Heart left ventricle (tissue), 13 donors: Measurements from ENCODE around the gene OGFR.

Source experiments
- POLR2A ChIP-seq, 2 donors: fragments of 450-650 bp; IDR thresholded peaks; one replicate each; pipeline ENCODE4 v1.6.1; 2017; ENCODE audit warnings: antibody characterized with exemption in 2 of 2, mild to moderate bottlenecking in 2 of 2, moderate library complexity in 2 of 2
- TF ChIP-seq, protein P1 (sequence below), 12 donors: fragments of 200-600 bp; sonication (generic) in 4 of 12; IDR thresholded peaks; one replicate each; pipeline versions ENCODE4 v1.5.0 to v1.8.0; 2018 to 2022; ENCODE audit warnings: antibody characterized with exemption in 12 of 12, mild to moderate bottlenecking in 5 of 12
- donor health status: ischemic (EF 13 %, LVEDD 7.1; RV severe dilation, severe dysfunction).
- donor health status: DM: no; HTN: yes; CAD: no.
- donor health status: DM: no; HTN: no; CAD: no.
- donor health status: ischemic (EF 25% LVEDD 6.9; RV normal size, moderate dysfunction).
- donor health status: ischemic (EF 25% LVEDD 5.7; RV mildly dilated, moderate dysfunction).
- donor health status: ischemic (EF 35%, LVEDD 5.7; RV mildly dilated, moderate dysfunction).
- donor health status: nonischemic (EF 11% LVEDD 7.7; RV severe dilation, severe dysfunction).
- donor health status: DM: yes; HTN: yes; CAD: no.
- donor health status: PGD.
- donor health status: ischemic (EF 29% LVEDD 5.4; RV normal size, mild dysfunction).
- donor health status: nonischemic (EF 23%, LVEDD 6.1; RV moderate dilation, normal function).

DNA sequence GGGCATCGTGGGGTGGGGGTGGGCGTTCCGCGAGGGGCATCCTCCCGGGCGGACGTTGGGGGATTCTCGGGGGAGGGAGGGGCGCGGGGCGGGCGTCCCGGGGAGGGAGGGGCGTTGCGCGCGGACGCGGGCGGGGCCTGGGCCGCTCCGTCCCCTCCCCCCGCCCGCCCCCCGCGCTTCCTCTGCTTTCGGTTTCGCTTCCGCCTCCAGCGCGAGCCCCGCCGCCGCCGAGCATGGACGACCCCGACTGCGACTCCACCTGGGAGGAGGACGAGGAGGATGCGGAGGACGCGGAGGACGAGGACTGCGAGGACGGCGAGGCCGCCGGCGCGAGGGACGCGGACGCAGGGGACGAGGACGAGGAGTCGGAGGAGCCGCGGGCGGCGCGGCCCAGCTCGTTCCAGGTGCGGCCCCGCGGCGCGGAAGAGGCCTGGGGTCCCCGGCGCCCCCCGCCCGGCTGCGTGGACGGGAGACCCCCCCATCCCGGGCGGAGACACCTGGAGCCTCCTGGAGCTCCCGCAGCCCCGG, at the start of gene OGFR:
- TF ChIP-seq, protein P1, sequence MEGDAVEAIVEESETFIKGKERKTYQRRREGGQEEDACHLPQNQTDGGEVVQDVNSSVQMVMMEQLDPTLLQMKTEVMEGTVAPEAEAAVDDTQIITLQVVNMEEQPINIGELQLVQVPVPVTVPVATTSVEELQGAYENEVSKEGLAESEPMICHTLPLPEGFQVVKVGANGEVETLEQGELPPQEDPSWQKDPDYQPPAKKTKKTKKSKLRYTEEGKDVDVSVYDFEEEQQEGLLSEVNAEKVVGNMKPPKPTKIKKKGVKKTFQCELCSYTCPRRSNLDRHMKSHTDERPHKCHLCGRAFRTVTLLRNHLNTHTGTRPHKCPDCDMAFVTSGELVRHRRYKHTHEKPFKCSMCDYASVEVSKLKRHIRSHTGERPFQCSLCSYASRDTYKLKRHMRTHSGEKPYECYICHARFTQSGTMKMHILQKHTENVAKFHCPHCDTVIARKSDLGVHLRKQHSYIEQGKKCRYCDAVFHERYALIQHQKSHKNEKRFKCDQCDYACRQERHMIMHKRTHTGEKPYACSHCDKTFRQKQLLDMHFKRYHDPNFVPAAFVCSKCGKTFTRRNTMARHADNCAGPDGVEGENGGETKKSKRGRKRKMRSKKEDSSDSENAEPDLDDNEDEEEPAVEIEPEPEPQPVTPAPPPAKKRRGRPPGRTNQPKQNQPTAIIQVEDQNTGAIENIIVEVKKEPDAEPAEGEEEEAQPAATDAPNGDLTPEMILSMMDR (IDR thresholded peaks at IDR 0.05): no peak
- peak in 1 of 2 donors; percentile 61 for TF ChIP-seq POLR2A (IDR thresholded peaks at IDR 0.05)
